K562 (cell line): ENCODE measurements around the gene EPHB2. TPM values are rescaled to one million over a fixed set of nuclear protein-coding genes. Genes with fewer than 3 reads are reported as not detected.

Experiments used
- ATAC-seq: fragments of 200-7000 bp; cut with Tn5 transposase; 3 replicates; pipeline ENCODE4 v1.9.1; 2020; ENCODE audit warnings: moderate library complexity
- BruUV-seq: library from RNA; stranded (reverse); fragments of 400-500 nt; replicated peaks from 2 replicates; lab custom pipeline; 2021; lab: Mats Ljungman, UMichigan
- CTCF ChIA-PET: fragments of 300-600 bp; formaldehyde crosslinking; extraction: SDS; loops from one replicate; lab custom pipeline; 2021; ENCODE audit warnings: low intra/inter-chr PET ratio; lab: Yijun Ruan, JAX
- POLR2A ChIA-PET: fragments of 300-600, 350-650 bp; sonication (Branson Sonifier 250); formaldehyde crosslinking; extraction: SDS; loops from one replicate; lab custom pipeline; 2021; ENCODE audit warnings: antibody characterized with exemption, inconsistent platforms; lab: Yijun Ruan, JAX
- DNase-seq, 4 experiments: peaks; one replicate each; pipeline versions ENCODE4 v3.0.0 to v3.0.0-alpha.2; 2011 to 2018; ENCODE audit warnings: low spot score in 3 of 4, mixed read lengths in 3 of 4; ENCODE audit errors: extremely low read depth in 1 of 4
- FAIRE-seq: peaks from 2 replicates; lab custom pipeline; 2011; peaks lifted over from hg19 to GRCh38; lab: Jason Lieb, UNC
- H2AFZ ChIP-seq: 2 replicates; pipeline ENCODE4 v1.6.0; 2011; ENCODE audit warnings: low read depth, low read length, control low read depth, inconsistent platforms
- H3K27ac ChIP-seq: fragments of 200-600 bp; 3 replicates; pipeline ENCODE4 v1.8.0; 2011; ENCODE audit warnings: low read depth, mild to moderate bottlenecking, control low read depth, inconsistent platforms, low read length, moderate library complexity, mixed read lengths; ENCODE audit errors: extremely low read depth
- H3K27me3 ChIP-seq, 2 experiments: fragments of 300-600 bp in 1 of 2; 2 replicates in 1 of 2; 3 replicates in 1 of 2; pipeline versions ENCODE4 v1.6.0 to v1.8.0; 2011; ENCODE audit warnings: inconsistent platforms in 2 of 2, low read length in 2 of 2, mild to moderate bottlenecking in 1 of 2, mixed read lengths in 1 of 2, moderate library complexity in 1 of 2; ENCODE audit not compliant: control insufficient read depth in 2 of 2, insufficient read depth in 2 of 2
- H3K36me3 ChIP-seq: fragments of 300-600 bp; 3 replicates; pipeline ENCODE4 v1.8.0; 2011; ENCODE audit warnings: mild to moderate bottlenecking, low read length, inconsistent platforms; ENCODE audit not compliant: control insufficient read depth, insufficient read depth
- H3K4me1 ChIP-seq, 2 experiments: fragments of 200-600 bp in 1 of 2; replicated peaks in 1 of 2; 2 replicates in 1 of 2; 3 replicates in 1 of 2; pipeline versions ENCODE4 v1.5.1 to v1.8.0; 2011; ENCODE audit warnings: inconsistent platforms in 2 of 2, low read length in 2 of 2, mild to moderate bottlenecking in 1 of 2, mixed read lengths in 1 of 2, moderate library complexity in 1 of 2; ENCODE audit not compliant: control insufficient read depth in 2 of 2, insufficient read depth in 2 of 2
- H3K4me2 ChIP-seq: 2 replicates; pipeline ENCODE4 v1.6.1; 2011; ENCODE audit warnings: low read length, control low read depth, inconsistent platforms, mixed read lengths; ENCODE audit not compliant: insufficient read depth
- H3K4me3 ChIP-seq: fragments of 200-600 bp; sonication (generic), shearing (Covaris generic); 2 replicates; pipeline ENCODE4 v1.5.1; 2016; ENCODE audit warnings: control low read depth, inconsistent platforms
- H3K79me2 ChIP-seq: fragments of 200-600 bp; 3 replicates; pipeline ENCODE4 v1.8.0; 2011; ENCODE audit warnings: low read length, inconsistent platforms; ENCODE audit not compliant: control insufficient read depth, insufficient read depth
- H3K9ac ChIP-seq, 2 experiments: 2 replicates each; pipeline versions ENCODE4 v1.6.0 to v1.6.1; 2011; ENCODE audit warnings: low read depth in 2 of 2, low read length in 2 of 2, control low read depth in 1 of 2, inconsistent platforms in 1 of 2, mild to moderate bottlenecking in 1 of 2, mixed read lengths in 1 of 2; ENCODE audit not compliant: insufficient read depth in 1 of 2
- H3K9me1 ChIP-seq: one replicate; pipeline ENCODE4 v1.6.0; 2011; ENCODE audit warnings: inconsistent platforms, mild to moderate bottlenecking, low read length, moderate library complexity; ENCODE audit not compliant: control insufficient read depth, insufficient read depth
- H3K9me3 ChIP-seq: replicated peaks from 2 replicates; pipeline ENCODE4 v1.5.1; 2011; ENCODE audit warnings: low read depth, low read length, inconsistent platforms; ENCODE audit not compliant: control insufficient read depth, insufficient read depth
- H4K20me1 ChIP-seq: replicated peaks from 2 replicates; pipeline ENCODE4 v1.6.1; 2011; ENCODE audit warnings: low read length, inconsistent platforms, mixed read lengths; ENCODE audit not compliant: control insufficient read depth, insufficient read depth
- NCOA1 ChIP-seq: fragments of 450-650 bp; IDR thresholded peaks from 2 replicates; pipeline ENCODE4 v1.6.1; 2016; ENCODE audit warnings: low read depth
- ZNF639 ChIP-seq, 2 experiments: fragments of 200-800 bp in 1 of 2; sonication (Bioruptor generic) in 1 of 2; sonication (generic) in 1 of 2; formaldehyde crosslinking in 1 of 2; IDR thresholded peaks in 1 of 2; conservative IDR thresholded peaks in 1 of 2; 2 replicates each; pipeline versions ENCODE4 v1.5.0 to v1.6.1; 2016 to 2020; ENCODE audit warnings: missing compliant biosample characterization in 1 of 2, missing genetic modification characterization in 1 of 2, missing genetic modification reagents in 1 of 2
- WGBS: fragments of 100-300 bp; shearing (Covaris generic); methylation state at CpG from one replicate; pipeline ENCODE4 v1.1.6; 2016; ENCODE audit warnings: low coverage, mixed read lengths; ENCODE audit not compliant: insufficient coverage; ENCODE audit errors: missing lambda C conversion rate; 5-methylcytosine and 5-hydroxymethylcytosine counted together
- in situ Hi-C: fragments of 300-500 bp; cut with MboI; formaldehyde crosslinking; loops from 4 replicates; pipeline ENCODE4 v1.15.0; 2018; ENCODE audit warnings: inconsistent platforms, mixed read lengths
- intact Hi-C: fragments of 100-400 bp; cut with micrococcal nuclease; formaldehyde crosslinking; loops from 2 replicates; pipeline ENCODE4 v1.14.2; 2022
- polyA plus RNA-seq, 8 experiments: library from polyadenylated mRNA; depleted of rRNA in 4 of 8; stranded (reverse) in 5 of 8; unstranded in 3 of 8; fragments of >200 nt; fragmentation: Nextera tagmentation in 2 of 8; fragmentation: Illumina TruSeq in 1 of 8; extraction: Ambion mirVana in 2 of 8; extraction: Trizol in 1 of 8; gene quantifications; 2 replicates each; pipeline versions ENCODE4 v1.2.1 to v1.2.3, GENCODE V29; 2011 to 2014; ENCODE audit warnings: inconsistent platforms in 1 of 8, missing spikeins in 1 of 8
- total RNA-seq, 7 experiments: library from RNA; depleted of rRNA in 6 of 7; stranded (reverse); fragments of >200 nt in 6 of 7; fragmentation: Illumina TruSeq in 2 of 7; extraction: Trizol in 2 of 7; gene quantifications; 2 replicates each; pipeline versions ENCODE4 v1.2.1 to v1.2.3, GENCODE V29; 2011 to 2021; ENCODE audit warnings: low replicate concordance in 1 of 7

Gene EPHB2
- total and polyA plus RNA-seq, 9 of the 15 experiments (the other 6 are each of a cell fraction or from before 2014, with no cell fraction given) = not detected

GRCh38 chr1:22870201-22870871 lies 159.7 kb downstream of the EPHB2 start:
- intact Hi-C loops (no loop called here), in situ Hi-C loops (no loop called here)
- WGBS = 1% methylated on average over 15 of the region's 15 CpGs
- TF ChIP-seq NCOA1 = no peak
- TF ChIP-seq ZNF639 (CRISPR knock-in tag; conservative IDR thresholded peaks at IDR 0.05 in 1 of 2, IDR thresholded peaks at IDR 0.05 in 1 of 2) = no peak
- no peak overlapping the region for H3K9ac ChIP-seq
- H4K20me1 ChIP-seq = no peaks in the 10 kb centered on the region; the same call in 1 of the 2 replicates
- ChIA-PET CTCF (no interaction called here), POLR2A (interaction anchor here (0.6 kb wide), 2 partner anchors 9 to 385 kb away, joined by 3 to 4 read pairs; no protein-coding TSS in a partner anchor)
- DNase-seq (no peak), ATAC-seq (no peak), FAIRE-seq (no peak)
- no peaks in the 10 kb centered on the region for H3K36me3 ChIP-seq
- H2AFZ ChIP-seq = no peak overlapping the region
- H3K79me2 ChIP-seq = no peaks in the 10 kb centered on the region
- no peak overlapping the region for H3K4me2 ChIP-seq
- H3K27ac ChIP-seq = no peak overlapping the region
- H3K4me3 ChIP-seq = no peak overlapping the region
- no peaks in the 10 kb centered on the region for H3K4me1 ChIP-seq
- no peaks in the 10 kb centered on the region; the same call in 1 of the 2 replicates for H3K9me3 ChIP-seq
- H3K9me1 ChIP-seq = no peaks in the 10 kb centered on the region
- H3K27me3 ChIP-seq = peaks cover 31 to 80% of the 10 kb centered on the region in 2 experiments
- BruUV-seq = no TSS peak
